SK-N-SH treated with all-trans-retinoic acid at 6 μM for 48 hours (cell line): ENCODE results near the gene WDR53.
"Not testable (repeated sequence)": the region's sequence is repeated elsewhere in the genome, so short reads cannot be mapped to it uniquely, and the experiment has no call there.

Experiments
- ATAC-seq: fragments of 200-7000 bp; cut with Tn5 transposase; 3 replicates; pipeline ENCODE4 v1.9.1; 2020; ENCODE audit warnings: mild to moderate bottlenecking, moderate library complexity
- ARNTL ChIP-seq: fragments of 450-650 bp; formaldehyde crosslinking; IDR thresholded peaks from 2 replicates; pipeline ENCODE4 v1.5.0; 2020; ENCODE audit warnings: low read depth, mild to moderate bottlenecking, moderate library complexity, borderline replicate concordance
- BACH2 ChIP-seq: fragments of 250-450 bp; sonication (Bioruptor Pico); IDR thresholded peaks from 2 replicates; pipeline ENCODE4 v1.9.0; 2021; ENCODE audit warnings: mild to moderate bottlenecking, borderline replicate concordance
- CSDC2 ChIP-seq: fragments of 250-450 bp; sonication (Bioruptor Pico); IDR thresholded peaks from 2 replicates; pipeline ENCODE4 v1.5.0; 2020; ENCODE audit warnings: mild to moderate bottlenecking, moderate library complexity
- ESRRG ChIP-seq: fragments of 250-450 bp; sonication (Bioruptor Pico); IDR thresholded peaks from 2 replicates; pipeline ENCODE4 v1.6.1; 2021; ENCODE audit warnings: mild to moderate bottlenecking
- GLIS3 ChIP-seq: fragments of 250-450 bp; sonication (Bioruptor Pico); IDR thresholded peaks from 2 replicates; pipeline ENCODE4 v1.5.0; 2020; ENCODE audit warnings: mild to moderate bottlenecking, moderate library complexity
- ISL1 ChIP-seq: fragments of 250-450 bp; sonication (Bioruptor Pico); IDR thresholded peaks from 2 replicates; pipeline ENCODE4 v2.1.2; 2022; ENCODE audit warnings: mild to moderate bottlenecking, moderate library complexity
- OSR1 ChIP-seq: fragments of 250-450 bp; sonication (Bioruptor Pico); IDR thresholded peaks from 2 replicates; pipeline ENCODE4 v1.8.0; 2022; ENCODE audit warnings: moderate library complexity, mild to moderate bottlenecking, inconsistent platforms
- PPARA ChIP-seq: fragments of 250-450 bp; sonication (Bioruptor Pico); IDR thresholded peaks from 2 replicates; pipeline ENCODE4 v1.5.0; 2020; ENCODE audit warnings: mild to moderate bottlenecking, borderline replicate concordance
- RARB ChIP-seq: fragments of 250-450 bp; sonication (Bioruptor Pico); IDR thresholded peaks from 2 replicates; pipeline ENCODE4 v1.8.0; 2021; ENCODE audit warnings: mild to moderate bottlenecking, moderate library complexity
- SNAI2 ChIP-seq: fragments of 250-450 bp; sonication (Bioruptor Pico); IDR thresholded peaks from 2 replicates; pipeline ENCODE4 v1.5.0; 2020; ENCODE audit warnings: mild to moderate bottlenecking, moderate library complexity
- TCF4 ChIP-seq: fragments of 250-450 bp; sonication (Bioruptor Pico); IDR thresholded peaks from 2 replicates; pipeline ENCODE4 v1.8.0; 2021; ENCODE audit warnings: mild to moderate bottlenecking, moderate library complexity, borderline replicate concordance
- TOX ChIP-seq: fragments of 250-450 bp; sonication (Bioruptor Pico); IDR thresholded peaks from 2 replicates; pipeline ENCODE4 v1.8.0; 2021; ENCODE audit warnings: mild to moderate bottlenecking, moderate library complexity, borderline replicate concordance
- ZC3H10 ChIP-seq: fragments of 250-450 bp; sonication (Bioruptor Pico); IDR thresholded peaks from 2 replicates; pipeline ENCODE4 v1.5.1; 2021; ENCODE audit warnings: mild to moderate bottlenecking, moderate library complexity
- ZFP3 ChIP-seq: fragments of 250-450 bp; sonication (Bioruptor Pico); IDR thresholded peaks from 2 replicates; pipeline ENCODE4 v1.5.0; 2020; ENCODE audit warnings: mild to moderate bottlenecking, moderate library complexity
- ZFP30 ChIP-seq: fragments of 450-650 bp; formaldehyde crosslinking; IDR thresholded peaks from 2 replicates; pipeline ENCODE4 v1.5.0; 2022; ENCODE audit warnings: mild to moderate bottlenecking, moderate library complexity
- ZNF565 ChIP-seq: fragments of 450-650 bp; formaldehyde crosslinking; conservative IDR thresholded peaks from 2 replicates; pipeline ENCODE4 v1.5.0; 2020; ENCODE audit warnings: low read depth, mild to moderate bottlenecking, moderate library complexity
- ZNF70 ChIP-seq: fragments of 450-650 bp; formaldehyde crosslinking; IDR thresholded peaks from 2 replicates; pipeline ENCODE4 v1.5.0; 2020; ENCODE audit warnings: mild to moderate bottlenecking, moderate library complexity
- ZNF8 ChIP-seq: fragments of 450-650 bp; formaldehyde crosslinking; IDR thresholded peaks from 2 replicates; pipeline ENCODE4 v1.5.0; 2020; ENCODE audit warnings: mild to moderate bottlenecking, moderate library complexity
- TF ChIP-seq, protein P1 (sequence below): fragments of 250-450 bp; sonication (Bioruptor Pico); IDR thresholded peaks from 2 replicates; pipeline ENCODE4 v1.5.1; 2021; ENCODE audit warnings: mild to moderate bottlenecking, moderate library complexity
- TF ChIP-seq, protein P2 (sequence below): fragments of 250-450 bp; sonication (Bioruptor Pico); IDR thresholded peaks from 2 replicates; pipeline ENCODE4 v1.5.0; 2020; ENCODE audit warnings: mild to moderate bottlenecking, moderate library complexity
- TF ChIP-seq, protein P3 (sequence below): fragments of 250-450 bp; sonication (Bioruptor Pico); IDR thresholded peaks from 2 replicates; pipeline ENCODE4 v1.8.0; 2021; ENCODE audit warnings: low read depth, mild to moderate bottlenecking, moderate library complexity, borderline replicate concordance
- TF ChIP-seq, protein P4 (sequence below): fragments of 250-450 bp; sonication (Bioruptor Pico); IDR thresholded peaks from 2 replicates; pipeline ENCODE4 v1.8.0; 2020; ENCODE audit warnings: mild to moderate bottlenecking, moderate library complexity, borderline replicate concordance

The WDR53 gene

DNA sequence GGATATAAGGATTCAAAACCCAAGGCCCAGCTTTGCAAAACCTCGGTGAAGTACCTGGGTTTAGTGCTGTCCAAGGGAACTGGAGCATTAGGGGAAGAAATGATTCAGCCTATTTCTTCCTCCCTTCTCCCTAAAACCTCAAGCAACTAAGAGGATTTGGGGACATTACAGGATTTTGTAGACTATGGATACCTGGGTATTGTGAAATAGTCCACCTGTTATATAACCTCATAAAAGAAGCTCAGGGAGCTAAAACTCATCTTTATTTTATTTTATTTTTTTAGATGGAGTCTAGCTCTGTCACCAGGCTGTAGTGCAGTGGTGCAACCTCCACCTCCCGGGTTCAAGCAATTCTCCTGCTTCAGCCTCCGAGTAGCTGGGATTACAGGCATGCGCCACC, 44.5 kb downstream of the WDR53 start:
- ATAC-seq = no peak
- TF ChIP-seq ZFP30 (CRISPR knock-in tag) (no peak), TCF4 (CRISPR knock-in tag) (no peak), GLIS3 (no peak), ISL1 (CRISPR knock-in tag) (no peak), BACH2 (CRISPR knock-in tag) (no peak), TOX (CRISPR knock-in tag) (no peak), PPARA (CRISPR knock-in tag) (no peak), RARB (CRISPR knock-in tag) (no peak), CSDC2 (CRISPR knock-in tag) (no peak), ESRRG (CRISPR knock-in tag) (no peak), ARNTL (CRISPR knock-in tag) (no peak), ZNF70 (CRISPR knock-in tag) (no peak), OSR1 (CRISPR knock-in tag) (no peak), ZFP3 (CRISPR knock-in tag) (no peak), ZNF565 (CRISPR knock-in tag) (no peak), ZNF8 (CRISPR knock-in tag) (no peak)
- TF ChIP-seq, protein P1, sequence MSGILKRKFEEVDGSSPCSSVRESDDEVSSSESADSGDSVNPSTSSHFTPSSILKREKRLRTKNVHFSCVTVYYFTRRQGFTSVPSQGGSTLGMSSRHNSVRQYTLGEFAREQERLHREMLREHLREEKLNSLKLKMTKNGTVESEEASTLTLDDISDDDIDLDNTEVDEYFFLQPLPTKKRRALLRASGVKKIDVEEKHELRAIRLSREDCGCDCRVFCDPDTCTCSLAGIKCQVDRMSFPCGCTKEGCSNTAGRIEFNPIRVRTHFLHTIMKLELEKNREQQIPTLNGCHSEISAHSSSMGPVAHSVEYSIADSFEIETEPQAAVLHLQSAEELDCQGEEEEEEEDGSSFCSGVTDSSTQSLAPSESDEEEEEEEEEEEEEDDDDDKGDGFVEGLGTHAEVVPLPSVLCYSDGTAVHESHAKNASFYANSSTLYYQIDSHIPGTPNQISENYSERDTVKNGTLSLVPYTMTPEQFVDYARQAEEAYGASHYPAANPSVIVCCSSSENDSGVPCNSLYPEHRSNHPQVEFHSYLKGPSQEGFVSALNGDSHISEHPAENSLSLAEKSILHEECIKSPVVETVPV (CRISPR knock-in tag) = no peak
- TF ChIP-seq, protein P2, sequence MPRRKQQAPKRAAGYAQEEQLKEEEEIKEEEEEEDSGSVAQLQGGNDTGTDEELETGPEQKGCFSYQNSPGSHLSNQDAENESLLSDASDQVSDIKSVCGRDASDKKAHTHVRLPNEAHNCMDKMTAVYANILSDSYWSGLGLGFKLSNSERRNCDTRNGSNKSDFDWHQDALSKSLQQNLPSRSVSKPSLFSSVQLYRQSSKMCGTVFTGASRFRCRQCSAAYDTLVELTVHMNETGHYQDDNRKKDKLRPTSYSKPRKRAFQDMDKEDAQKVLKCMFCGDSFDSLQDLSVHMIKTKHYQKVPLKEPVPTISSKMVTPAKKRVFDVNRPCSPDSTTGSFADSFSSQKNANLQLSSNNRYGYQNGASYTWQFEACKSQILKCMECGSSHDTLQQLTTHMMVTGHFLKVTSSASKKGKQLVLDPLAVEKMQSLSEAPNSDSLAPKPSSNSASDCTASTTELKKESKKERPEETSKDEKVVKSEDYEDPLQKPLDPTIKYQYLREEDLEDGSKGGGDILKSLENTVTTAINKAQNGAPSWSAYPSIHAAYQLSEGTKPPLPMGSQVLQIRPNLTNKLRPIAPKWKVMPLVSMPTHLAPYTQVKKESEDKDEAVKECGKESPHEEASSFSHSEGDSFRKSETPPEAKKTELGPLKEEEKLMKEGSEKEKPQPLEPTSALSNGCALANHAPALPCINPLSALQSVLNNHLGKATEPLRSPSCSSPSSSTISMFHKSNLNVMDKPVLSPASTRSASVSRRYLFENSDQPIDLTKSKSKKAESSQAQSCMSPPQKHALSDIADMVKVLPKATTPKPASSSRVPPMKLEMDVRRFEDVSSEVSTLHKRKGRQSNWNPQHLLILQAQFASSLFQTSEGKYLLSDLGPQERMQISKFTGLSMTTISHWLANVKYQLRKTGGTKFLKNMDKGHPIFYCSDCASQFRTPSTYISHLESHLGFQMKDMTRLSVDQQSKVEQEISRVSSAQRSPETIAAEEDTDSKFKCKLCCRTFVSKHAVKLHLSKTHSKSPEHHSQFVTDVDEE (CRISPR knock-in tag) = no peak

DNA sequence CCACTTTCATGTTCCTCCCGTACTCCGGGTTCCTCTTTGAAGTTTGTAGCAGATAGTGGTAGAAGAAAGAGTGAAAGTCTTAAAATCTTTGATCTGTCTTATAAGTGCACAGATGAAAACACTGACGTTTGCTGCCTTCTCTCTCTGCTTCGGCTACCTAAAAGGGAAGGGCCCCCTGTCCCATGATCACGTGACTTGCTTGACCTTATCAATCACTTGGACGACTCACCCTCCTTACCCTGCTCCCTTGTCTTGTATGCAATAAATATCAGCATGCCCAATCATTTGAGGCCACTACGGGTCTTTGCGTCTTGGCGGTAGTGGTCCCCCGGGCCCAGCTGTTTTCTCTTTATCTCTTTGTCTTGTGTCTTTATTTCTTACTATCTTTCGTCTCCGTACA, 47.1 kb downstream of the WDR53 start:
- not testable (repeated sequence) for ATAC-seq

DNA sequence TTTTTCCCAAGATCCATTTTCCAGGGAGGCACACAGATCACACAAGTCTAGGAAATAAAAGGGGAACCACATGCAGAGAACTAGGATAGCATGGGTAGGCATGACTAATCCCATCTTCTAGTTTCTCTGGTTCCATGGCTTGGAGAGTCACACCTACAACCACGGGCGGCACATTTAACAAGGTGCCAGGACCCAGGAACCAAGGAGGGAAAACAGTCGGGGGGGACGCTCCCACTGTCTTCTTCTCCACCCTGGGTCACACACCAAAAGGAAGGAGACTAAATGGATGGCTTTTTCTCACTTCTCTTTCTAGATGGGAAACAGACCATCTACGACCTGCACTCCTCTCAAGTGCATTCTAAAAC, 48.7 kb downstream of the WDR53 start:
- TF ChIP-seq ZC3H10 (CRISPR knock-in tag) = no peak
- no peak for ATAC-seq

DNA sequence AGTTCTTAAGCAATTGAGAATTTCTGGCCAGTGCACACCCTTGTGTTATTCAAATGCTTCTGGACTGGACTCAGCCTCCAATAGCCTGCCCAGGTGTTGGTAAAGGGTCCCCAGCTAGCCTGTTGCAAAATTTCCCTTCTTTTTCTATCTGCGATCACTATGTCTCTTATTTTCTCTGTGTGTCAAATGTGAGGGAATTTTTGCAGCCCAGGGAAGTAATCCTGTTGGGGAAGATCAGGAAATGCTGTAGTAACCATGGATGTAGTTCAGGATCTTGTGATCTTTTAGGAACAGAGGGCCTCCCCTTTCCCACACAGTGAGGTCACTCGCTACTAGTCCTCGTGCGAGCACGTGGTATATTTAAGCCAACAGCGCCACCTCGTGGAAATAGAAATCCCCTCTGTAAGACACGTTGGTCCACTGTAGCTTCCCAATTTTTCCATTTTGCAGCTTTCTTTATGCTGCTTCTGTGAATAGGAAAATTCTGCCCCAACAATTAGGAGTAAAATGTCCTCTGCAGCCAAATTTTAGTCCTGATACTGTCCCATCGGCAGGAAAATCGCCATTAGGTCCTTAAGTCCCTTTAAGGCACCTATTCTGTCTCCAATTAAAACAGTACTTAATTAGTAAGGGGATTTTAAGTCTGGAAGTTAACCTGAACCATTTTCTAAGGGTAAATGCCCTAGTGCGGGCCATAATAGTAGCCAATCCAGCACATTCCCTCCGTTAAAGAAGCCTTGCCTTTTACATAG, 49.2 kb downstream of the WDR53 start:
- TF ChIP-seq ESRRG (CRISPR knock-in tag) (no peak), SNAI2 (CRISPR knock-in tag) (no peak), ZNF8 (CRISPR knock-in tag) (no peak), ZFP3 (CRISPR knock-in tag) (no peak), OSR1 (CRISPR knock-in tag) (no peak), TCF4 (CRISPR knock-in tag) (no peak), ZNF565 (CRISPR knock-in tag) (no peak), BACH2 (CRISPR knock-in tag) (no peak), GLIS3 (no peak), RARB (CRISPR knock-in tag) (no peak), ZC3H10 (CRISPR knock-in tag) (no peak)
- TF ChIP-seq, protein P1 (CRISPR knock-in tag) = no peak
- TF ChIP-seq, protein P3, sequence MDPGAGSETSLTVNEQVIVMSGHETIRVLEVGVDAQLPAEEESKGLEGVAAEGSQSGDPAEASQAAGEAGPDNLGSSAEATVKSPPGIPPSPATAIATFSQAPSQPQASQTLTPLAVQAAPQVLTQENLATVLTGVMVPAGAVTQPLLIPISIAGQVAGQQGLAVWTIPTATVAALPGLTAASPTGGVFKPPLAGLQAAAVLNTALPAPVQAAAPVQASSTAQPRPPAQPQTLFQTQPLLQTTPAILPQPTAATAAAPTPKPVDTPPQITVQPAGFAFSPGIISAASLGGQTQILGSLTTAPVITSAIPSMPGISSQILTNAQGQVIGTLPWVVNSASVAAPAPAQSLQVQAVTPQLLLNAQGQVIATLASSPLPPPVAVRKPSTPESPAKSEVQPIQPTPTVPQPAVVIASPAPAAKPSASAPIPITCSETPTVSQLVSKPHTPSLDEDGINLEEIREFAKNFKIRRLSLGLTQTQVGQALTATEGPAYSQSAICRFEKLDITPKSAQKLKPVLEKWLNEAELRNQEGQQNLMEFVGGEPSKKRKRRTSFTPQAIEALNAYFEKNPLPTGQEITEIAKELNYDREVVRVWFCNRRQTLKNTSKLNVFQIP (CRISPR knock-in tag) = no peak
- TF ChIP-seq, protein P4, sequence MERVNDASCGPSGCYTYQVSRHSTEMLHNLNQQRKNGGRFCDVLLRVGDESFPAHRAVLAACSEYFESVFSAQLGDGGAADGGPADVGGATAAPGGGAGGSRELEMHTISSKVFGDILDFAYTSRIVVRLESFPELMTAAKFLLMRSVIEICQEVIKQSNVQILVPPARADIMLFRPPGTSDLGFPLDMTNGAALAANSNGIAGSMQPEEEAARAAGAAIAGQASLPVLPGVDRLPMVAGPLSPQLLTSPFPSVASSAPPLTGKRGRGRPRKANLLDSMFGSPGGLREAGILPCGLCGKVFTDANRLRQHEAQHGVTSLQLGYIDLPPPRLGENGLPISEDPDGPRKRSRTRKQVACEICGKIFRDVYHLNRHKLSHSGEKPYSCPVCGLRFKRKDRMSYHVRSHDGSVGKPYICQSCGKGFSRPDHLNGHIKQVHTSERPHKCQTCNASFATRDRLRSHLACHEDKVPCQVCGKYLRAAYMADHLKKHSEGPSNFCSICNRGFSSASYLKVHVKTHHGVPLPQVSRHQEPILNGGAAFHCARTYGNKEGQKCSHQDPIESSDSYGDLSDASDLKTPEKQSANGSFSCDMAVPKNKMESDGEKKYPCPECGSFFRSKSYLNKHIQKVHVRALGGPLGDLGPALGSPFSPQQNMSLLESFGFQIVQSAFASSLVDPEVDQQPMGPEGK = no peak
- peak; percentile 91 for ATAC-seq
